ENCODE data around the gene CD33.

Gene CD33

DNA sequence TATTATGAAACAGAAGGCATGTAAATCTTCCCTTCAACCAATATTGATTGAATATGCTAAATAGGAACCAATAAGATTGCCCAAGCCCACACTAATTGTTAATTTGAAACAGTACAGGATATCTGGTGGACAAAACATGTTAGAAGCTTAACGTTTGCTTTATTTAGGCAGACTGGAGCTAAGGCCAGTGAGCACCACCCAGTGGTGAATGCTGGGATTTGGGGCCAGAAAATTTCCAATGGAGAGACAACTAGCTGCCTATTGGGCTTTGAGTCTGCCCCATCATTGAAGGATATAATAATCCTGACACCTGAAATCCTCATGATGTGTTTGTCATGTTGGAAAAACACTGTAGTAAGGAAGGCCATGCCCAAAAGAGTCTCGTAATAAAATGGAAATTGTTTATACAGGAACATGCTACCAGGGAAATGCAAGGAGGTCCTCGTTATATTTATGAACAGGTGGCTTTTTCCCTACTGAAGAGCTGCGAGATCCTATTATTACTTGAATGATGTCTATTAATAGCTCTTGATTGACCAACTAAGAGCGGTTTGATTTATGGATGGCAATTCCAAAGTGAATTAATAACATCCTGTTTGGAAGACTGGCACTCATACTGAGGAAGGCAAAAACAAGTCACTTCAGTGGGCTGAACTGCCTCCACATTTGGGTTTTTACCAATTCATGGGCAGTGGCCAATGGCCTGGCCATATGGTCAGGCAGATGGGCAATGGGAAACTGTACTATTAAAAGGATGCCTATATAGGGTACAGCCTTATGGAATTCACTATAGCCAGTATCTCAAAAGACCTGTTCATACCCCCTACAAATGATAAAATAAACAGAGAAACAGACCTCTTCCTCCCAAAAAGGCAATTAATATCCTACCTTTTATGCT, 34.7 kb downstream of the CD33 start:
- DNase-seq: no peak

DNA sequence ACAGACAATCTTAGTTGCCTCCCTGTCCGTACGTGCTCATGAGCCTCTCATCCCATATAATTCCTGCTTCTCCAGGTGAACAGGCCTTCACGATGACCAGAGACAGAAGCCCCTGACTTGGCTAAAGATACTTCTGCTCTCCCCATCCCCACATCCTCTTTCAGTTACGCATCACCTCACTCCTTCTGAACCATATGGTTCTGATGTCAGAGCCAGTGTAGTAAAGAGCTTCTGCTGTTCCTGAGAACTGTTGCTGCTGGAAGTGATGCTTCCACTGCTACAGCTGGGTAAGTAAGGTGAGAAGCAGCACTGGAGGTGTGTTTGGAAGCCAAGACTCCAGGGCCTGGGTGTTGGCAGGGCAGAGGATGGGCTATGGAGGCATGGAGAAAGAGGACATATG, 38.9 kb downstream of the CD33 start:
- no peak for DNase-seq

- no peak for DNase-seq
Measured at GRCh38 chr19:51271067-51271466, 46.2 kb downstream of the CD33 start.

DNA sequence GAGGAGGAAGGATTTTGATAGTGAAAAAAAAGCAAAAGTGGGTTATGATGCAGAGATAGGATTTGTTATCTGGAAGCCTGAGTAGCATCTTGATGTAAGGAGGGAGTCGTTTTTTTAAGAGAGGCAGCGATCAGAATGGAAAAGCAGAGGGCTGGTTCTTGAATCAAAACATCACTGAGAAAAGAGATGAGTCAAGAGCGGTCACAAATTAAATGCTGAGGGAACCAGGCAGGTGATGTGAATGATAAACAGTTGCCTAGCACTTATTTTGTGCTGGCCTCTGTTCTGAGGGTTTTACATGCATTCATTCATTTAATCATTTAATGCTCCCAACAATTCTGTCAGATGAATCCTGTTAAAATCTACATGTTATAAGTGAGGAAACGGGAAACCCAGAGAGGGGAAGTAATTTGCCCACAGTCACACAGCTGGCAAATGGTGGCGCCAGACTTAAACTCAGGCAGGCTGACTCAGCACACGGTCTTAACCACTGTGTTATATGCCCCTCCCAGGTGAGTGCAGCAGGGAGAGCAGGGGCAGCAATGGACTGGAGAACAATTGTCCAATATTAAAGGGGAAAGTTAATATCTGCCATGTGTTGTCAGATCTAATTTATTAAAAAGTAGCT, 47.4 kb downstream of the CD33 start:
- no peak for DNase-seq

- DNase-seq: no peak
Measured at GRCh38 chr19:51274049-51274770, 49.3 kb downstream of the CD33 start.

- no peak for DNase-seq
Measured at GRCh38 chr19:51277112-51277511, 52.2 kb downstream of the CD33 start.

DNA sequence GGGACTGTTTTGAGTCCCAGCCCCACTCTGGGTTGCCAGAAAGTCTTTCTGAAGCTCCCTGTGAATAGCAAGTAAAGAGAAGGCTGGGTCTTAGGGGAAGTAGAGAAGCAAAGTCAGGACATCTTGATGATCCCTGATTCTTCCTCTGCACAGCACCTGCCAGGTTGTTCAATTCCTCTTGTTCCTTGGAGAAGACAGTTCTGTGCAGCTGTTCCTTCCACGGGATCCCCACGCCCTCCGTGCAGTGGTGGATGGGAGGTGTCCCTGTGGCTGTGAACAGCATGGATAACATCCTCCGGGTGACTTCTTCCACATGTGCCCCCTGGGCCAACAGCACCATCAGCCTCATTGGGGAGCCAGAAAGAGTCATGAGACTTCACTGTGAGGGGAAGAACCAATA, 57.5 kb downstream of the CD33 start:
- DNase-seq: no peak

DNA sequence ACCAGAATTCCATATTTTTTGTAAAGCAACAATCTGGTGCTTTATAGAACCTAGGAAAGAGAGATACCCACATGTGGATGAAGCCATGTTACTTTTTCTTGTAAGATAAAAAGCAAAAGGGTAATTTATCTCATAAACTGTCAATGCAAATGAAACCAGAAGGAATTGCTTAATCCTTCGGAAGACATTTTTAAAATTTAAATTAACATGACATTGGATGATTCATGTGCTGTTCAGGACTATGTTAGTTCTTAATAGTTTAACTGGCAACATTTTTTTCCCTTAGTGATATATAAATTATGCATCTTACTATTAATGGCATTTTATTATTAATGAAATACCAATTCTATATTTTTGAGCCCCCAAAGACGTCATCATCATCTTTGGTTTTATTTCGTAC, 60.8 kb downstream of the CD33 start:
- DNase-seq: no peak
